ENCODE results near the gene PKP1.

- TF ChIP-seq POLR2A (IDR thresholded peaks at IDR 0.05) (no peak), POLR2AphosphoS5 (IDR thresholded peaks at IDR 0.05; ENCODE audit: insufficient read depth in 1 of 2, low read depth in 1 of 2) (no peak)
- TF ChIP-seq, protein P1, sequence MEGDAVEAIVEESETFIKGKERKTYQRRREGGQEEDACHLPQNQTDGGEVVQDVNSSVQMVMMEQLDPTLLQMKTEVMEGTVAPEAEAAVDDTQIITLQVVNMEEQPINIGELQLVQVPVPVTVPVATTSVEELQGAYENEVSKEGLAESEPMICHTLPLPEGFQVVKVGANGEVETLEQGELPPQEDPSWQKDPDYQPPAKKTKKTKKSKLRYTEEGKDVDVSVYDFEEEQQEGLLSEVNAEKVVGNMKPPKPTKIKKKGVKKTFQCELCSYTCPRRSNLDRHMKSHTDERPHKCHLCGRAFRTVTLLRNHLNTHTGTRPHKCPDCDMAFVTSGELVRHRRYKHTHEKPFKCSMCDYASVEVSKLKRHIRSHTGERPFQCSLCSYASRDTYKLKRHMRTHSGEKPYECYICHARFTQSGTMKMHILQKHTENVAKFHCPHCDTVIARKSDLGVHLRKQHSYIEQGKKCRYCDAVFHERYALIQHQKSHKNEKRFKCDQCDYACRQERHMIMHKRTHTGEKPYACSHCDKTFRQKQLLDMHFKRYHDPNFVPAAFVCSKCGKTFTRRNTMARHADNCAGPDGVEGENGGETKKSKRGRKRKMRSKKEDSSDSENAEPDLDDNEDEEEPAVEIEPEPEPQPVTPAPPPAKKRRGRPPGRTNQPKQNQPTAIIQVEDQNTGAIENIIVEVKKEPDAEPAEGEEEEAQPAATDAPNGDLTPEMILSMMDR (IDR thresholded peaks at IDR 0.05) = no peak
These were observed 2.5 kb downstream of the PKP1 start for GRCh38 chr1:201285846-201286245.
